GM19395 (cell line): Measurements from ENCODE around the gene OR6S1.
"Not testable (repeated sequence)": the region's sequence is repeated elsewhere in the genome, so short reads cannot be mapped to it uniquely, and the experiment has no call there.

Experiments
- ATAC-seq: cut with Tn5 transposase; IDR thresholded peaks from one replicate; pipeline ENCODE4 v1.9.1; 2021; ENCODE audit warnings: mild to moderate bottlenecking, moderate library complexity; ENCODE audit not compliant: unreplicated experiment

The OR6S1 gene

DNA sequence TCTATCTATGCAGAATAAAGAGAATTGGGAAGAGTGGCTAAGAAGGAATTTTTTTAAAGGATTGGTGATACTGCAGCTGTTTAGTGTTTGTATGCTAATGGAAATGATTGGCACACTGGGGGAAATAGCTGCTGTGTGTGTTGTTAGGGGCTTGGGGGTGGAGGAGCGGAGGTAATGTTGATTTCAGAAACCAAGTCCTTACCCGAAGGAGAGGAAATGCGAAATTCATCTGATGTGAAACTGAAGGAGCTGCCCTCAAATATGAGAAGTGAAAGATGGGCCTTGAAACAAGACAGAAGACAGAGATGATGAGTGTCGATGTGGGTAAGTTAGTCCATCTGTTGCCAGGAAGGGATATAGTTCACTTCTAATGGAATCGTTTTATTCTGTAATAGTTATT lies 29.1 kb downstream of the OR6S1 start:
- ATAC-seq = peak; percentile 18

DNA sequence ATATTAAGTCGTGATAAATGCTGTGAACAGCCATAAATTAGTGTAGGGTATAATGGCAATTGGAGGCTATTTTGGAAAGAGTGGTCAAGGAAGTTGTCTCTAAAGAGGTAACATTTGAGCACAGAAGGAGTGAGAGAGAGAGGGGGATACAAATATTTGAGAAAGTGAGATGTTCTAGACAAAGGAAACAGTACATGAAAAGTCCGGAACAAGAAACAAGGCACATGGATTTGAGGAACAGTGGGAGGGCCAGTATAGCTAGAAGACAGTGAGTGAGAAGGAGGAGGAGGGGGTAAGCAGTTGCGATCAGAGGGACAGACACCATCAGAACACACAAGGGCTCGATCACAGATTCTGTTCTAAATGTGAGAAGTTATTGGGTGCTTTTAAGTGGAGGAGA lies 30.2 kb downstream of the OR6S1 start:
- ATAC-seq = no peak

DNA sequence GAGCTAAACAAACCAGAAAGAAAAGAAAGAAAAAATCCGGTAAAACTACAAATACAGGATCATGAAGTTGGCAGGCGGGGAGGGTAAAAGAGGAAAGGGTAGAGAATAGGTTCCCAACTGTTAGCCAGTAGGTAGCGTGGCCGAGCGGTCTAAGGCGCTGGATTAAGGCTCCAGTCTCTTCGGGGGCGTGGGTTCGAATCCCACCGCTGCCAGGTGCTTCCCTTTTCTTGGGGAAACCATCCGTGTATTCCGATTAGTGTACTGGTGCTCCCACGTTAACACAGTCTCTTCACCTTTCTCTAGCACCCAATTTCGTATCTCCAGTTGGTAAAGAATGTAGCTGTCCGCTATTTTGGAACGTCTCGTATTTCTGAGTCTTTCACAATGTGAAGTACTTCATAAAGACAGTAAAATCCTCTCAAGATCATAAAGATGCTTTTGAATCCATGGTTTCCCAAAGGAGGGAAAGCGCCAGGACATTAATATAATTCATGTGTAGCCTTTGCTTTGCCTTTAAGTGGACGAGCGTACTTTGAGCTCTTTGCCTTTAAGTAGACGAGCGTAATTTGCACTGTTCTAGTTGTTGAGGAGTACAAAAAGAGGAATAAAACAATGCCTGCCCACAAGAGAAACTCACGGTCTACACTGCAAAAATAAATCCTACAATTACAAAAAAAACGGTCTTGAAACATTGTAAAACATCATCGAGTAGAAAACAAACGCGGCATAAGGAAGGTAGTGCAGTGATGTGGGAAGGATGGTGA lies 31.3 kb downstream of the OR6S1 start:
- no peak for ATAC-seq

DNA sequence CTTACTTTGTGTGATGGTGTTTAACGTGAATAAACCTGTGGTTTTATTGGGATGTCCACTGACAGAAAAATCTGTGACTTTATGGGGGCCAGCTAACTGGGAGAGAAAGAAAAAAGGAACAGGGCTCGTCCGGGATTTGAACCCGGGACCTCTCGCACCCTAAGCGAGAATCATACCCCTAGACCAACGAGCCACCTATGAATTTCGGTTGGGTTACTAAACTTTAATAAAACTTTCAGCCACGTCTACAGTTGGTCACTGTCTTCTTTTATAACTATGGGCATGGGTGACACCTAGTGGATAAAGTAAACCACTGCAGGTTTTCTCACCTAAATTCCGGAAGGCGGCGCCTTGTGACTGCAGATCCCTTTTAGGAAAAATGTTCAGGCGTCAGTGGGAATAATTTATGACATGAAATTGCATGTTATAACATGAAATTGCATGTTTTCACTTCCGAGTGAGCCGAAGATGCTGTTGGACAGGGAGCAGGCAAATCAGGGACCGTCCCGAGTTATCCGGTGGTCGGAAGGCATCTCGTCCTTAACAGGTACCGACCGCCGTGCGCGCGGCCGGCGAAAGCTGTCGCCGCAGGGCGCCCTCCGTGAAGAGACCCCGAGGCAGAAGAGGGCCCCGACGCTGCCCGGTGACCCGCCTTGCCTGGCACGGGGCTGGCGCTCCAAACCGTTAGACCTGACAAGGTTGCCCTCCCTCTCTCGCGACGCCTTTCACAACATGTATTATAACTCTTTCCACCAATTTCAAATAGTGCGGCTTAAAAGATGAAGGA lies 32.1 kb downstream of the OR6S1 start:
- peak; percentile 21 for ATAC-seq

DNA sequence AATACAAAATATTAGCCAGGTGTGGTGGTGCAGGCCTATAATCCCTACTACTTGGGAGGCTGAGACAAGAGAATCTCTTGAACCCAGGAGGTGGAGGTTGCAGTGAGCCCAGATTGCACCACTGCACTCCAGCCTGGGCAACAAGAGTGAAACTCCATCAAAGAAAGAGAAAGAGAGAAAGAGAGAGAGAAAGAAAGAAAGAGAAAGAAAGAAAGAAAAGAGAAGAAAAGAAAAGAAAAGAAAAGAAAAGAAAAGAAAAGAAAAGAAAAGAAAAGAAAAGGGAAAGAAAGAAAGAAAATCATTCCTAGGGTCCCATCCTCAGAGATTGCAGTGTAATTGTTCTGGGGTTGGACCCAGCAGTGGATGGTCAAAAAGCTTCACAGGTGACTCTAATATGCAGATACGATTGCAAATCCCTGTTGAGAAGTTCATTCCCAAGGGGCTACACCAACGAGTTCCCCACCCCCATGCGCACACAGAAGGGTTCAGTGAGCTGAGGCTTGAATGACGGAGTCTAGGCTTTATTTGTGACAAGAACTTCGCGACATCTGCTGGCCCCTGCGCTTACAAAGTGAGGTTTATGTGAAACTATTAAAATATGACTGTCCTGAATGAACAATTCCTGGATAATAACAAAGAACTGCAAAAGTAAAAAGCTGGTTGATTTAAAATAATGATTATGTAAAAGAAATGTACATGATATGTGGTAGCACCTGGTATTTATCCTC lies 32.9 kb downstream of the OR6S1 start:
- no peak for ATAC-seq

DNA sequence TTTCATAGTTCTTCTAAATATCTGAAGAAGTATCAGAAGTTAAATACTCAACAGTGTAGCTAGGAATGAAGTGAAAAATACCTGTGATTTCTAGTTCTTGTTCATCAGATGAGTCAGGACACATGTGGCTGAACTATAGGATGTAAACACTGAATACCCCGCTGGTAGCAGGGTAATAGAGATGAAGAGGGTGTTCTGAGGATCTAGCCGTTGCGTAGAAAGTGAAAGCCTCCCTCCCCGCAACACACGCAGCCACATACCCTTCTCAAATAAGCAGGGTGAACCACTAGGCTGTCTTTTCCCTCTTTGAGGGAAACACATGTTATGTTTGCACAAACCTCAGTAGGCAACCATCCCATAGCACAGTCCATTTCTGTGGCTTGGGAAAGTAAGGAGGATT lies 33.9 kb downstream of the OR6S1 start:
- ATAC-seq = no peak

DNA sequence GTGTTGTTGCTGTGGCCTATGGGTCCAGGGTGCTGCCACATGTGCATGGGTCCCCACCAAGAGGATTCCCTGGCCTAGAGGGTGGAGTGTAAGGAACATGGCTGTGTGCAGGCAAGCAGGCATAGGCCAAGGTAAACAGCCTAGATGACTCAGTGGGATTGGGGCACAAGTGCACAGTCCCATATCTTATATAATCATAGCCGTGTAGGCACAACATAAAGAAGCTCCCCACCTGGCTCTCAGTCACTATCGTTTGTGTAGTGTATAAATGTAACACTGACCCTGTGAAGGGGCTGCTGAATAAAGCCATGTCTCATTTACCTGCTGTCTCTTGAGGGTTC lies 34.6 kb downstream of the OR6S1 start:
- no peak for ATAC-seq

DNA sequence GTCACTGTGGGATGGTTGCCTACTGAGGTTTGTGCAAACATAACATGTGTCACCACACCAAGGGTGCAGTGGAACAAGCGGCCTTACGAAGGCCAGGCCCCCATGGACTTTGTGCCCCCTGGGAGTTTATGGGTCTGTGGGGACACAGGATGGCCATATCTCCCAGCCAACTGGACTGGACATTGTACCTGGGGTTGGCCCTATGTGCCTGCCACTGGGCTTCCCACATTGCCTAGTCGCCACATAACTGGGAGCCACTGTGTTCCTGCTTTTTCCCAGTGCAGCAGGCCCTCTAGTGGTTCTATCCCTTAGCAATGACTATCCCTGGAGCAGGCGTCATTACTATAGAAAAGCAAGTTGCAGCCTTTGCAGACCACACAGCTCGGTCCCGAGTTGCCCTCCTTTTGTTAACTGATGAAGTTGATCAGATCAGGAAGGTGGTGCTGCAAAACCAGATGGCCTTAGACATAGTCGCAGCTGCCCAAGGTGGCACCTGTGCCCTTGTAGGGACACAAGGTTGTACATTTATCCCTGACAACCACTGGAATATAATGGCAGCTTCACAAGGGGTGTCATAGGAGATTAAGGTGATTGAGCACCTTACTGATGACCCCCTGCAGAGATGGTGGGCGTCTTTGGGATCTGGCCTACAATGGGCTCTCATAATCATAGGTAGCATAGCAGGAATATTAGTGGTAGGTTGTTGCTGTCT lies 35.1 kb downstream of the OR6S1 start:
- no peak for ATAC-seq

DNA sequence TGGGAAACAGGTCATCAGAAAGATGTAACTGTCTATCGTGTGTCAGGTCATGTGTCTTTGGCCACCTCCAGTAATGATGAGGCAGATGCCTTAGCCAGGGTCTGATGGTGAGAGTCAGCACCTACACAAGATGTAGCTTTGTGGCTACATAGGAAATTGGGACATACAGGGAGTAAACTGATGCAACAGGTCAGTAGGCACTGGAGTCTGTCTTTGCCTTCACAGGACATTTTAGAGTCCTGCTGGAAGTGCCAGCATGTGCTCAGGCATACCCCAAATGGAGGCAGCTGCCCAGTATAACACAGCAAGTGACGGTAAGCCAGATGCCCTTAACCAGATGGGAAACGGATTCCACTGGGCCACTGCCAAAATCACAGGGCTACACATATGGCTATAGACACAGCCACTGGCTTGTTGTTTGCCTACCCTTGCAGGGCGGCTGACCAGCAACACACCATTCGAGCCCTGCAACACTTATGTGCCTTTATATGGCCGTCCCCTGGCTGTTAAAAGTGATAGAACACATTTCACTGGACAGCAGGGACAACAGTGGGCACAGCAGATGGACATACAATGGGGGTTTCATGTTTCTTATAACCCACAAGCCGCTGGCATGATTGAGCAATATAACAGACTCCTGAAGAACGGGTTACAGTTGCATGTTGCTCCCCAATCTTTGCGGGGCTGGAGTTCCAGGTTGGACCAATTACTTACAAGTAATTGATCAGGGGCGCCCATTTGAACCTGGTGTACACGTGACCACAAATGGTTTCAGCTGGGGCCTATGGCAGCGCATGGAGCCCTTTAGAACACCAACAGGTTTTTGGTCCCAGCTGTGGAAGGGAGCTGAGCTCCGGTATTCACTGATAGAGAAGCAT lies 37.4 kb downstream of the OR6S1 start:
- no peak for ATAC-seq

DNA sequence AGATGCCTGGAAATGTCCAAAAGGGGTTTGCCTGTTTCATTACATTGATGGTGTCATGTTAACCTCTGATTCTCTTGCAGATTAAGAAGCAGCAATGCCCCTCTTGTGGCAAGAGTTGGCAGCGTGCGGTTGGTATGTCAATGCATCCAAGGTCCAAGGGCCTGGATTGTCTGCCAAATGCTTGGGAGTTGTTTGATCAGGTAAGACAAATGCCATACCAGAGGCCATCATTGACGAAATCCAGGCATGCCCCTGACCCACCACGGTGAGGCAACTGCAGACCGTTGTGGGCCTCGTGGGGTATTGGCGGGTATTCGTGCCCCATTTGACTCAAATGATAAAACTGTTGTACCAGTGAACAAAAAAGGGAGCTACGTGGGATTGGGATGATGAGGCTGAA lies 38.9 kb downstream of the OR6S1 start:
- ATAC-seq = no peak

DNA sequence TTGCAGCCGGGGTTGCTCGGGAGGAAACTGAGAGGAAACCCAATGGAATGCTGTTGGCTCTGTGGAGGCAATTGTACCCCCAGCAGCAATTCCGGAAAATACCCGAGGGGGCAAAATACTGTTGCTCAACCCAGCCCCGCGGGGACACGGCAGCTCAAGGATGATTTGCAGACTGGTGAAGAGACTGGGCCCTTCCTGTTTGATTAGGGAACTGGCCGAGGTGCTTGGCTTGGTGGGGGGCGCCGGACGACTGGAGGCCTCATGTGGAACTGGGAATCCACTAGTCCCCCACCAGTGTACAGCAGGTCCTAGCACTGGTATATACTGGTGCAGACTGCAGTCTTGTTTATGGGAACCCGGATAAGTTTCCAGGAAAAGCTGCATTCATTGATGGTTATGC lies 40.0 kb downstream of the OR6S1 start:
- ATAC-seq = no peak

DNA sequence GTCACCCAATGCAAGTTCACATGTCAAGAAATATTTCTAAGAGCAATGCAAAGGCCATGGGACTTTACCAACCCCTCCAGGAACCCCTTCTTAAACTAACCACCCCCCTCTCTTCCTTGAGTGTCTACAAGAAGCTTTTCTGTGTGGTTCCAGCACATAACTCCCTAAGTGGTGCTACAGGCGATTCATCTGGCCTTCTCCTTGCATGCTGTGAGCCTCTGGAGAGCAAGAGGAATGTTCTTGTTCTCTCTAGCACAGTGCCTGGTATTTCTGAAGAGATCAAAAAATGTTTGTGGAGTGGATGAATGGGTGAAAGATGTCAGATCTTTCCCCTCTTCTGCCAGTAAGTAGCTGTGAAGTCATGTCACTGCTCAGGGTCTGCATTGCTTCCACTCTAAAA lies 44.4 kb downstream of the OR6S1 start:
- ATAC-seq = no peak

DNA sequence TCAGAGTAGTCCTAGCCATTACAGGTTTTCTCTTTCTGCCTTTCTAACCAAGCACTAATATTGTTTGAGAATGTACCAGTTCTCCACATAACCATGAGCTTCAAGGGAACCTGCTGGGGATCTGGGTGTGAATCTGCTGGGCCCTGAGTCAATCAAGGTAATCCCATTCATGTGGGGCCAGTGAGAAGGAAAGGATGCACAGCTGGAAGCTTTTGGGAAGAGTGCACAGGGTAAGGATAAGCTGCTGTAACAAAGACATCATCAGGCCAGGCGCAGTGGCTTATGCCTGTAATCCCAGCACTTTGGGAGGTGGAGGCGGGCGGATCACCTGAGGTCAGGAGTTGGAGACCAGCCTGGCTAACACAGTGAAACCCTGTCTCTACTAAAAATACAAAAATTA lies 45.8 kb downstream of the OR6S1 start:
- ATAC-seq = not testable (repeated sequence)

DNA sequence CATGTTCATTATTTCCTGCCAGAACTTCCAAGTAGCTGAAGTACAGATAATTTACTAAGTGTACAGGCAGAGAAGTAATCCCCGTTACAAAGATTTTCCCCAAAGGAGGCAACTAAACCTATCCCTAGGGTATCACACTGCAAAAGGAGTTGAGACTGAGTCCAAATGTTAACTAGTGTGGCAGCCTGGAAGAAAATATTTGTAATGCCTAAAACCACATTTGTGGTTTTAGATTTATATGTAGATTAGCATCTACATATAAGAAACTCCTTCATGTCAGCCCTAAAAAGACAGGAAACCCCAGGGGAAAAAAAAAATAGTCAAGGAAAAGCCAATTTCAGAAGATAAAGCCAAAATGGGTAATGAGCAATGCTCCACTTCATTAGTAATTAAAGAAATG lies 48.9 kb downstream of the OR6S1 start:
- ATAC-seq = no peak

DNA sequence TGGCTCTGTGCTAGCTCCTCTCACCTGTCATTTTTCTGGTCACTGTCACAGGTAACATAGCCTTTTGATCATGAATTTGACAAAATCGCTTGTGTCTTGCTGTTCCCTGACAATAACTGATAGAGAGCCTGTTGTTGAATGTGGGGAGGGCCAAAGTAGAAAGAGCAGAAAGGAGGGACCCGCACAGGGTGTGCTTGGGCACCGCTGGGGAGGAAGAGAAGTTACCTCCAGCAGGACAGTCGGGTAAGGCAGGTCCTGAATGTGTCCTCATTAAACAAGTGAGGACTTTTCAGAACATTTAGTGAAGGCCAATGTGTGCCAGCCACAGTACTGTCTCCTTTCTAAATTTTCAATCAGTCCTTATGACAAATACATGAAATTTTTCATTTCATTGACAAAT lies 50.3 kb downstream of the OR6S1 start, which contains the start of gene RNASE12:
Gene RNASE12 (minus strand): TSS at position 142 of the 400 bp plus-strand sequence. CDS start 653 bp downstream, outside the sequence.
- no peak for ATAC-seq
